Liver (tissue), 3 donors: Measurements from ENCODE around the gene GREB1L.

ENCODE experiments used
- ATF3 ChIP-seq: IDR thresholded peaks from 2 replicates; pipeline ENCODE4 v1.6.1; 2016; ENCODE audit warnings: antibody characterized with exemption
- CTCF ChIP-seq: fragments of 150-350 bp; IDR thresholded peaks from 2 replicates; pipeline ENCODE4 v1.5.1; 2017; ENCODE audit warnings: improper control_type of control experiment, low read depth, low read length; ENCODE audit not compliant: missing input control
- EGR1 ChIP-seq, 2 donors: IDR thresholded peaks; 2 replicates each; pipeline ENCODE4 v1.6.1; 2016 to 2018; ENCODE audit warnings: antibody characterized with exemption in 2 of 2, low read depth in 2 of 2
- FOXA1 ChIP-seq: IDR thresholded peaks from 2 replicates; pipeline ENCODE4 v1.6.1; 2016; ENCODE audit warnings: antibody characterized with exemption
- GABPA ChIP-seq, 2 donors: IDR thresholded peaks in 1 of 2; conservative IDR thresholded peaks in 1 of 2; 2 replicates each; pipeline ENCODE4 v1.6.1; 2016; ENCODE audit warnings: antibody characterized with exemption in 2 of 2, mild to moderate bottlenecking in 1 of 2, moderate library complexity in 1 of 2
- HNF4A ChIP-seq, 2 donors: conservative IDR thresholded peaks; 2 replicates each; pipeline ENCODE4 v1.6.1; 2016; ENCODE audit warnings: antibody characterized with exemption in 2 of 2, mild to moderate bottlenecking in 2 of 2
- JUND ChIP-seq, 2 donors: IDR thresholded peaks; 2 replicates each; pipeline ENCODE4 v1.6.1; 2016; ENCODE audit warnings: antibody characterized with exemption in 2 of 2
- MAX ChIP-seq: IDR thresholded peaks from 2 replicates; pipeline ENCODE4 v1.6.1; 2016; ENCODE audit warnings: antibody characterized with exemption
- RAD21 ChIP-seq, 2 donors: IDR thresholded peaks; 2 replicates each; pipeline ENCODE4 v1.6.1; 2016; ENCODE audit warnings: antibody characterized with exemption in 2 of 2, mild to moderate bottlenecking in 2 of 2
- REST ChIP-seq: IDR thresholded peaks from 2 replicates; pipeline ENCODE4 v1.6.1; 2016; ENCODE audit warnings: antibody characterized with exemption, mild to moderate bottlenecking
- SP1 ChIP-seq: IDR thresholded peaks from 2 replicates; pipeline ENCODE4 v1.6.1; 2018; ENCODE audit warnings: antibody characterized with exemption, mild to moderate bottlenecking
- TAF1 ChIP-seq: conservative IDR thresholded peaks from 2 replicates; pipeline ENCODE4 v1.6.1; 2016; ENCODE audit warnings: antibody characterized with exemption, mild to moderate bottlenecking
- YY1 ChIP-seq: IDR thresholded peaks from 2 replicates; pipeline ENCODE4 v1.6.1; 2016; ENCODE audit warnings: antibody characterized with exemption, mild to moderate bottlenecking
- ZBTB33 ChIP-seq: IDR thresholded peaks from 2 replicates; pipeline ENCODE4 v1.6.1; 2016; ENCODE audit warnings: antibody characterized with exemption
- donor health status: healthy.
- donor health status: healthy.

GRCh38 chr18:21458310-21458709 is 216.3 kb downstream of the GREB1L start:
- TF ChIP-seq GABPA (IDR thresholded peaks at IDR 0.05 in 1 of 2, conservative IDR thresholded peaks at IDR 0.05 in 1 of 2) (no peak), CTCF (no peak), SP1 (no peak), EGR1 (IDR thresholded peaks at IDR 0.05; ENCODE audit: low read depth in 2 of 2) (no peak), YY1 (peak; percentile 12), JUND (IDR thresholded peaks at IDR 0.05) (no peak), ATF3 (no peak), RAD21 (IDR thresholded peaks at IDR 0.05) (no peak), TAF1 (no peak), REST (no peak), MAX (no peak), FOXA1 (no peak), ZBTB33 (no peak), HNF4A (conservative IDR thresholded peaks at IDR 0.05) (no peak)
